CD8-positive, alpha-beta memory T cell (primary cell): ENCODE results near the gene RASGEF1B. TPM values are rescaled to one million over a fixed set of nuclear protein-coding genes. Genes with fewer than 3 reads are reported as not detected.
A peak's percentile ranks its signal among the peaks of the same experiment; 100 is the strongest.
"Not testable (repeated sequence)": the region's sequence is repeated elsewhere in the genome, so short reads cannot be mapped to it uniquely, and the experiment has no call there.

Experiments
- CTCF ChIA-PET: fragments of 350-600 bp; sonication (Branson Sonifier 250); formaldehyde crosslinking; loops from one replicate; lab custom pipeline; 2021; ENCODE audit warnings: antibody characterized with exemption; lab: Charles Lee
- POLR2A ChIA-PET: fragments of 350-600 bp; sonication (Branson Sonifier 250); formaldehyde crosslinking; loops from one replicate; lab custom pipeline; 2021; ENCODE audit warnings: antibody characterized with exemption; lab: Charles Lee
- DNase-seq, 5 donors: peaks; one replicate each; pipeline versions ENCODE4 v3.0.0 to v3.0.0-alpha.2; 2020 to 2022; ENCODE audit warnings: mixed read lengths in 1 of 5
- H3K27ac ChIP-seq: one replicate; pipeline ENCODE4 v1.7.0; 2013; ENCODE audit warnings: low read depth, mild to moderate bottlenecking, low read length, moderate library complexity
- H3K27me3 ChIP-seq: 2 replicates; pipeline ENCODE4 v1.7.0; 2013; ENCODE audit warnings: low read length, mild to moderate bottlenecking; ENCODE audit not compliant: insufficient read depth, poor library complexity, severe bottlenecking
- H3K36me3 ChIP-seq: 2 replicates; pipeline ENCODE4 v1.7.0; 2013; ENCODE audit warnings: mild to moderate bottlenecking, low read length, moderate library complexity; ENCODE audit not compliant: insufficient read depth
- H3K4me1 ChIP-seq: 2 replicates; pipeline ENCODE4 v1.7.0; 2013; ENCODE audit warnings: mild to moderate bottlenecking, low read length, moderate library complexity; ENCODE audit not compliant: insufficient read depth
- H3K4me3 ChIP-seq: 2 replicates; pipeline ENCODE4 v1.7.0; 2013; ENCODE audit warnings: mild to moderate bottlenecking, low read length
- H3K9me3 ChIP-seq: 2 replicates; pipeline ENCODE4 v1.7.0; 2013; ENCODE audit warnings: mild to moderate bottlenecking, low read length
- H3K27ac Mint-ChIP-seq, 8 donors: one replicate each; pipeline ENCODE4 v1.8.0; 2020 to 2021; ENCODE audit warnings: mixed read lengths in 8 of 8, mild to moderate bottlenecking in 6 of 8, inconsistent platforms in 3 of 8, moderate library complexity in 3 of 8
- H3K27me3 Mint-ChIP-seq, 2 donors: one replicate each; pipeline ENCODE4 v1.8.0; 2020 to 2021; ENCODE audit warnings: mixed read lengths in 2 of 2, mild to moderate bottlenecking in 1 of 2, moderate library complexity in 1 of 2
- H3K36me3 Mint-ChIP-seq, 3 donors: one replicate each; pipeline ENCODE4 v1.8.0; 2020 to 2021; ENCODE audit warnings: mixed read lengths in 3 of 3, inconsistent platforms in 1 of 3, mild to moderate bottlenecking in 1 of 3
- H3K4me1 Mint-ChIP-seq, 3 donors: one replicate each; pipeline ENCODE4 v1.8.0; 2020 to 2021; ENCODE audit warnings: mixed read lengths in 3 of 3, inconsistent platforms in 1 of 3, mild to moderate bottlenecking in 1 of 3
- H3K4me3 Mint-ChIP-seq, 7 donors: one replicate each; pipeline ENCODE4 v1.8.0; 2020 to 2021; ENCODE audit warnings: mixed read lengths in 7 of 7, mild to moderate bottlenecking in 6 of 7, moderate library complexity in 4 of 7, inconsistent platforms in 2 of 7
- H3K9me3 Mint-ChIP-seq, 5 donors: one replicate each; pipeline ENCODE4 v1.8.0; 2020 to 2022; ENCODE audit warnings: mixed read lengths in 5 of 5, mild to moderate bottlenecking in 3 of 5, moderate library complexity in 2 of 5, inconsistent platforms in 1 of 5
- polyA plus RNA-seq: library from polyadenylated mRNA; unstranded; fragments of 300-500 nt; fragmentation: Illumina TruSeq; gene quantifications from one replicate; pipeline ENCODE4 v1.2.3, GENCODE V29; 2021
- total RNA-seq, 2 experiments: library from RNA; stranded (reverse); gene quantifications; one replicate each; pipeline ENCODE4 v1.2.3, GENCODE V29; 2021

Gene RASGEF1B
- total and polyA plus RNA-seq, 3 experiments from 2014 or later = 4.9 to 6.1 (median 5.5) TPM

- Mint-ChIP-seq H3K36me3 (no peaks in the 10 kb centered on the region), H3K4me3 (no peak overlapping the region), H3K27ac (no peak overlapping the region), H3K4me1 (no peaks in the 10 kb centered on the region), H3K27me3 (peaks cover 0 to 3% of the 10 kb centered on the region in 2 donors), H3K9me3 (no peaks in the 10 kb centered on the region)
- DNase-seq = no peak
- CTCF ChIA-PET = no interaction called here
- Histone ChIP-seq H3K27ac (no peak overlapping the region), H3K27me3 (no peaks in the 10 kb centered on the region), H3K4me1 (no peaks in the 10 kb centered on the region), H3K36me3 (no peaks in the 10 kb centered on the region), H3K9me3 (no peaks in the 10 kb centered on the region), H3K4me3 (no peak overlapping the region)
- POLR2A ChIA-PET = no interaction called here
Measured at GRCh38 chr4:81482326-81482725, 10.6 kb upstream of the RASGEF1B start.

GRCh38 chr4:81481151-81481550 lies 9.4 kb upstream of the RASGEF1B start:
- no peak overlapping the region for H3K27ac Mint-ChIP-seq
- Histone ChIP-seq H3K27me3 (no peaks in the 10 kb centered on the region), H3K27ac (no peak overlapping the region), H3K4me1 (no peaks in the 10 kb centered on the region), H3K36me3 (no peaks in the 10 kb centered on the region), H3K9me3 (no peaks in the 10 kb centered on the region), H3K4me3 (no peak overlapping the region)
- H3K36me3 Mint-ChIP-seq = no peaks in the 10 kb centered on the region
- no peak overlapping the region for H3K4me3 Mint-ChIP-seq
- H3K27me3 Mint-ChIP-seq = peaks cover 0 to 4% of the 10 kb centered on the region in 2 donors
- H3K9me3 Mint-ChIP-seq = no peaks in the 10 kb centered on the region
- no peak for DNase-seq
- CTCF ChIA-PET = interaction anchor here (1.1 kb wide), 1 partner anchor 10 kb away, joined by 3 read pairs; the partner anchor contains the start of gene RASGEF1B
- POLR2A ChIA-PET = interaction anchor here (0.6 kb wide), 1 partner anchor 1683 kb away, joined by 3 read pairs; no protein-coding TSS in a partner anchor
- H3K4me1 Mint-ChIP-seq = no peaks in the 10 kb centered on the region

- H3K27me3 ChIP-seq, H3K27me3 Mint-ChIP-seq, POLR2A ChIA-PET, H3K36me3 Mint-ChIP-seq, H3K9me3 ChIP-seq, H3K9me3 Mint-ChIP-seq, CTCF ChIA-PET, H3K4me3 ChIP-seq, H3K4me3 Mint-ChIP-seq, H3K4me1 ChIP-seq, H3K36me3 ChIP-seq, DNase-seq, H3K27ac Mint-ChIP-seq, H3K4me1 Mint-ChIP-seq, H3K27ac ChIP-seq: not testable (repeated sequence)
Measured at GRCh38 chr4:81479573-81479972, 7.9 kb upstream of the RASGEF1B start.

GRCh38 chr4:81473331-81474265 lies 1.9 kb upstream of the RASGEF1B start:
- Mint-ChIP-seq H3K4me1 (peaks cover 30 to 39% (median 32%) of the 10 kb centered on the region in 3 donors), H3K4me3 (peak overlapping the region in 2 of 7 donors; percentile 81 to 94), H3K27ac (peak overlapping the region in 7 of 8 donors; percentile 92 to 99 (median 98))
- H3K27me3 ChIP-seq, H3K27ac ChIP-seq, DNase-seq, H3K36me3 ChIP-seq, H3K9me3 Mint-ChIP-seq, H3K9me3 ChIP-seq, H3K27me3 Mint-ChIP-seq, H3K36me3 Mint-ChIP-seq, H3K4me3 ChIP-seq: not testable (repeated sequence)
- ChIA-PET POLR2A (interaction anchor here (2.8 to 4.0 kb wide), 2 partner anchors 17 to 19 kb away, joined by 19 to 37 read pairs; no protein-coding TSS in a partner anchor), CTCF (interaction anchor here (0.8 to 12.1 kb wide), 5 partner anchors 15 to 371 kb away, joined by 3 to 143 read pairs (median 3); no protein-coding TSS in a partner anchor)
- H3K4me1 ChIP-seq = peaks cover 24% of the 10 kb centered on the region

GRCh38 chr4:81472281-81473182 lies 825 bp upstream of the RASGEF1B start:
- Histone ChIP-seq H3K36me3 (no peaks in the 10 kb centered on the region), H3K27me3 (no peaks in the 10 kb centered on the region), H3K4me1 (peaks cover 24% of the 10 kb centered on the region), H3K27ac (peak overlapping the region; percentile 92), H3K4me3 (peak overlapping the region; percentile 92), H3K9me3 (no peaks in the 10 kb centered on the region)
- peak in 3 of 5 donors; percentile 35 to 78 (median 42) for DNase-seq
- H3K4me1 Mint-ChIP-seq = peaks cover 31 to 42% (median 35%) of the 10 kb centered on the region in 3 donors
- peaks cover 0 to 1% of the 10 kb centered on the region in 2 donors for H3K27me3 Mint-ChIP-seq
- ChIA-PET CTCF (interaction anchor here (0.9 to 12.1 kb wide), 21 partner anchors 12 to 957 kb away, joined by 3 to 143 read pairs (median 4); no protein-coding TSS in a partner anchor), POLR2A (interaction anchor here (0.5 to 4.0 kb wide), 8 partner anchors 13 to 957 kb away, joined by 3 to 37 read pairs (median 5); no protein-coding TSS in a partner anchor)
- H3K36me3 Mint-ChIP-seq = peaks cover 0 to 8% (median 0%) of the 10 kb centered on the region in 3 donors
- H3K9me3 Mint-ChIP-seq = no peaks in the 10 kb centered on the region
- H3K4me3 Mint-ChIP-seq = peak overlapping the region; percentile 90 to 97 (median 93)
- peak overlapping the region; percentile 92 to 99 (median 98) for H3K27ac Mint-ChIP-seq

- H3K9me3 ChIP-seq = no peaks in the 10 kb centered on the region
- Mint-ChIP-seq H3K36me3 (peaks cover 0 to 11% (median 0%) of the 10 kb centered on the region in 3 donors), H3K27ac (peak overlapping the region; percentile 92 to 98 (median 97)), H3K27me3 (no peaks in the 10 kb centered on the region), H3K4me3 (peak overlapping the region; percentile 90 to 97 (median 93)), H3K4me1 (peaks cover 34 to 46% (median 39%) of the 10 kb centered on the region in 3 donors), H3K9me3 (no peaks in the 10 kb centered on the region)
- no peaks in the 10 kb centered on the region for H3K36me3 ChIP-seq
- peaks cover 24% of the 10 kb centered on the region for H3K4me1 ChIP-seq
- peak overlapping the region; percentile 92 for H3K27ac ChIP-seq
- no peak for DNase-seq
- H3K4me3 ChIP-seq = peak overlapping the region; percentile 92
- ChIA-PET POLR2A (interaction anchor here (0.7 to 4.0 kb wide), 7 partner anchors 14 to 958 kb away, joined by 3 to 37 read pairs (median 5); no protein-coding TSS in a partner anchor), CTCF (interaction anchor here (0.6 to 12.1 kb wide), 23 partner anchors 9 to 814 kb away, joined by 3 to 143 read pairs (median 4); no protein-coding TSS in a partner anchor)
- H3K27me3 ChIP-seq = no peaks in the 10 kb centered on the region
Measured at GRCh38 chr4:81471298-81471587, 464 bp downstream of the RASGEF1B start.
